Central memory CD4-positive, alpha-beta T cell (primary cell): Measurements from ENCODE around the gene SCN1B.
A peak's percentile ranks its signal among the peaks of the same experiment; 100 is the strongest.
"Not testable (repeated sequence)": the region's sequence is repeated elsewhere in the genome, so short reads cannot be mapped to it uniquely, and the experiment has no call there.

Experiments used
- DNase-seq: peaks from one replicate; pipeline ENCODE4 v3.0.0; 2022
- total RNA-seq, 3 experiments: gene quantifications; one replicate each; lab custom pipeline; 2026; lab: John Stamatoyannopoulos, UW

The SCN1B gene
- total RNA-seq: 1.5 to 3.5 (median 1.8) reads per million in 3 experiments

- peak; percentile 39 for DNase-seq
Measured at GRCh38 chr19:35030257-35031071, at the start of gene SCN1B. TSS of gene SCN1B (plus strand) at chr19:35030470. CDS start at chr19:35030821, 351 bp downstream.

GRCh38 chr19:34982275-34982674 is 48.0 kb upstream of the SCN1B start:
- DNase-seq: no peak

GRCh38 chr19:34983786-34984185 is 46.5 kb upstream of the SCN1B start:
- no peak for DNase-seq

GRCh38 chr19:34984287-34984686 is 46.0 kb upstream of the SCN1B start:
- no peak for DNase-seq

GRCh38 chr19:34985249-34986022 is 44.8 kb upstream of the SCN1B start:
- DNase-seq: no peak

- DNase-seq: no peak
Measured at GRCh38 chr19:34988119-34988518, 42.2 kb upstream of the SCN1B start.

- no peak for DNase-seq
Measured at GRCh38 chr19:34989298-34989697, 41.0 kb upstream of the SCN1B start.

- DNase-seq: no peak
Measured at GRCh38 chr19:34990578-34991192, 39.6 kb upstream of the SCN1B start.

GRCh38 chr19:34991542-34992333 is 38.5 kb upstream of the SCN1B start:
- DNase-seq: no peak

- not testable (repeated sequence) for DNase-seq
Measured at GRCh38 chr19:34992582-34992981, 37.7 kb upstream of the SCN1B start.

GRCh38 chr19:34994286-34994642 is 36.0 kb upstream of the SCN1B start:
- no peak for DNase-seq

- DNase-seq: no peak
Measured at GRCh38 chr19:34994643-34995541, 35.4 kb upstream of the SCN1B start.

GRCh38 chr19:34995551-34995950 is 34.7 kb upstream of the SCN1B start:
- no peak for DNase-seq

GRCh38 chr19:34997071-34997617 is 33.1 kb upstream of the SCN1B start:
- DNase-seq: peak; percentile 63

GRCh38 chr19:34998224-34998623 is 32.0 kb upstream of the SCN1B start:
- DNase-seq: not testable (repeated sequence)

GRCh38 chr19:34998777-34999497 is 31.3 kb upstream of the SCN1B start:
- DNase-seq: no peak

- DNase-seq: peak; percentile 58
Measured at GRCh38 chr19:34999498-35000337, 30.6 kb upstream of the SCN1B start, which contains the start of gene GRAMD1A. TSS of gene GRAMD1A (plus strand) at chr19:35000323. CDS start at chr19:35000479, 156 bp downstream.

GRCh38 chr19:35000338-35000646 is 30.0 kb upstream of the SCN1B start:
- DNase-seq: no peak

GRCh38 chr19:35000647-35001501 is 29.4 kb upstream of the SCN1B start:
- DNase-seq: peak; percentile 72
